A172 (cell line): ENCODE results near the gene RRAGB. TPM values are rescaled to one million over a fixed set of nuclear protein-coding genes. Genes with fewer than 3 reads are reported as not detected.
A peak's percentile ranks its signal among the peaks of the same experiment; 100 is the strongest.
"Not testable (repeated sequence)": the region's sequence is repeated elsewhere in the genome, so short reads cannot be mapped to it uniquely, and the experiment has no call there.

ENCODE experiments used
- DNase-seq: peaks from one replicate; pipeline ENCODE4 v3.0.0-alpha.2; 2015; ENCODE audit warnings: low spot score
- total RNA-seq: library from RNA; depleted of rRNA; stranded (reverse); fragments of >200 nt; shearing (Covaris generic); gene quantifications from 2 replicates; pipeline ENCODE4 v1.2.3, GENCODE V29; 2014; rRNA removed

The RRAGB gene, protein sequence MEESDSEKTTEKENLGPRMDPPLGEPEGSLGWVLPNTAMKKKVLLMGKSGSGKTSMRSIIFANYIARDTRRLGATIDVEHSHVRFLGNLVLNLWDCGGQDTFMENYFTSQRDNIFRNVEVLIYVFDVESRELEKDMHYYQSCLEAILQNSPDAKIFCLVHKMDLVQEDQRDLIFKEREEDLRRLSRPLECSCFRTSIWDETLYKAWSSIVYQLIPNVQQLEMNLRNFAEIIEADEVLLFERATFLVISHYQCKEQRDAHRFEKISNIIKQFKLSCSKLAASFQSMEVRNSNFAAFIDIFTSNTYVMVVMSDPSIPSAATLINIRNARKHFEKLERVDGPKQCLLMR
- 24.9 and 32.1 TPM in 2 replicates for total RNA-seq

DNA sequence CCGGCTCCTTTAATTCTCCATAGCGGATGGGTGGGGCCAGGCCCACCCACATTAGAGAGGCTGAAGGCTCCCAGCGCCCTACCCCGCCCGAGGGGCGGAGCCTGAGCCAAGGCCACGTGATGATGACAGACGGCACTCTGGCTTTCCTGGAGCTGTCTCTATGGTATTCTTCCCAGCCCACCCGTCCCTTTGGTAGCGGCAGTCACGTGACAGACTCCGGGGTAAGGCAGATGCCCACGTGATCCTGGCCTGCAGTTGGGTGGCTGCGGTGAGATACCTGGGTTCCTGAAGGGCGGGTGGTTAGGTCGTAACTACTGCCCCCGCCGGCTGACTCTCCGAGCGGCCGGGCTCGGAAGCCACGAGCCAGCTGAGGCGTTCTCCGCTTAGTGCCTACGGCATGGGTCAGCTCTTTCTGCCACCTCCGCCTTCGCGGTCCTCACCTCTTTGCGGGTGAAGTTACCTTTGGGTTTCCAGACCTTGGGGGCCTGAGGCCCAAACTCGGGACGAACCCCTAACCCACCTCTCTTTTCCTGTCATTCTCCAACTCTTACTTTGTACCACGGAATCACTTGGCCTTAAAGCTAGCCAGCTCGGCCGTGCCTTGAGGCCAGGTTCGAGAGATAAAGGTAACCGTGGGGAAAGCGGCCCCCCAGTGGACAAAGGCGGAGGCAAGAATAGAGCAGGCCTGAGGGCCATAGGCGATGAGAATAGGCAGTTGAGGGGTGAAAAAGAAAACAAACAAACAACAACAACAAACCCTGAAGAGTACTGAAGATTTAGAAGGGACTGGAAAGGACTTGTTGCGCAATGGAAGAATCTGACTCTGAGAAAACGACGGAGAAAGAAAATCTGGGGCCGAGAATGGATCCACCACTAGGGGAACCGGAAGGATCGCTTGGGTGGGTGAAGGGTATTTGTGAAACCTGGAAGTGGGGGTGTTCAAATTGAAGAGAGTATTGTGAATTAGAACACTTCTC is at the start of gene RRAGB:
Gene RRAGB, plus strand, starts transcription at position 229 of the 977 bp plus-strand sequence. Its CDS starts 579 bp downstream, at position 808.
- peak; percentile 93 for DNase-seq

DNA sequence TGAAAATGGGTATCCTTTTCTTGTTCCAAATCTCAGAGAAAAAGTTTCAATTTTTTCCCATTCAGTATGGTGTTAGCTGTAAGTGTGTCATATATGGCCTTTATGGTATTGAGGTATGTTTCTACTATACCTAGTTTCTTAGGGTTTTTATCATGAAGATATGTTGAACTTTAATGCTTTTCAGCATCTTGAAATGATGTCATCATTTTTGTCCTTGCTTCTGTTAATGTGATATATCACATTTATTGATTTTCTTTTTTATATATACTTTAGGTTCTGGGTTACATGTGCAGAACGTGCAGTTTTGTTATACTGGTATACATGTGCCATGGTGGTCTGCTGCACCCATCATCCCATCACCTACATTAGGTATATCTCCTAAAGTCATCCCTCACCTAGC is 49.5 kb upstream of the RRAGB start:
- DNase-seq, result no peak

DNA sequence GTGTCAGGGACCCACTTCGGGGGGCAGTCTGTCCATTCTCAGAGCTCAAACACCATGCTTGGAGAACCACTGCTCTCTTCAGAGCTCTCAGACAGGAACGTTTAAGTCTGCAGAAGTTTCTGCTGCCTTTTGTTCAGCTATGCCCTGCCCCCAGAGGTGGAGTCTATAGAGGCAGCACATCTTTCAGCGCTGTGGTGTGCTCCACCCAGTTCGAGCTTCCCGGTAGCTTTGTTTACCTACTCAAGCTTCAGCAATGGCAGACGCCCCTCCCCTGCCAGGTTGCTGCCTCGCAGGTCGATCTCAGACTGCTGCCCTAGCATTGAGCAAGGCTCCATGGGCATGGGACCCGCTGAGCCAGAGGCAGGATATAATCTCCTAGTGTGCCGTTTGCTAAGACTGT is 29.0 kb upstream of the RRAGB start:
- DNase-seq, result not testable (repeated sequence)

DNA sequence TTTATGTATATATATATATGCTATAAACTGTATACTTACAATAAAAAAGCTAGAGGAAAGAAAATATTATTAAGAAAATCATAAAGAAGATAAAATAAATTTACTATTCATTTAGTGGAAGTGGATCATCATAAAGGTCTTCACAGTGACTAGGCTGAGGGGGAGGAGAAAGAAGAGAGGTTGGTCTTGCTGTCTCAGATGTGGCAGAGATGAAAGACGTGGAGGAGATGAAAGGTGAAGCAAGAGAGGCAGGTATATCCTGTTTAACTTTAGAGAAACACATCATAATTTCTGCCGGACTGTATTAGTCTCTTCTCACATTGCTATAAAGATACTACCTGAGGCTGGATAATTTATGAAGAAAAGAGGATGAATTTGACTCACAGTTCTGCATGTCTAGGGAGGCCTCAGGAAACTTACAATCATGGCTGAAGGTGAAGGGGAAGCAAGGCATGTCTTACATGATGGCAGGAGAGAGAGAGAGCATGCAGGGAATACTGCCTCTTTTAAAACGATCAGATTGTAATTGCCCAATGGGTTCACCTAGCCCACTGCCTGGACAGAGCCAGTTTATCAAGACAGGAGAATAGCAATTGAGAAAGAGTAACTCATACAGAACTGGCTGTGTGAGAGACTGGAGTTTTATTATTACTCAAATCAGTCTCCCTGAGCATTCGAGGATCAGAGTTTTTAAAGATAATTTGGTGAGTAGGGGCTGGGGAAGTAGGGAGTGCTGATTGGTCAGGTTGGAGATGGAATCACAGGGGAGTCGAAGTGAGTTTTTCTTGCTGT is 22.1 kb upstream of the RRAGB start:
- DNase-seq, result no peak

DNA sequence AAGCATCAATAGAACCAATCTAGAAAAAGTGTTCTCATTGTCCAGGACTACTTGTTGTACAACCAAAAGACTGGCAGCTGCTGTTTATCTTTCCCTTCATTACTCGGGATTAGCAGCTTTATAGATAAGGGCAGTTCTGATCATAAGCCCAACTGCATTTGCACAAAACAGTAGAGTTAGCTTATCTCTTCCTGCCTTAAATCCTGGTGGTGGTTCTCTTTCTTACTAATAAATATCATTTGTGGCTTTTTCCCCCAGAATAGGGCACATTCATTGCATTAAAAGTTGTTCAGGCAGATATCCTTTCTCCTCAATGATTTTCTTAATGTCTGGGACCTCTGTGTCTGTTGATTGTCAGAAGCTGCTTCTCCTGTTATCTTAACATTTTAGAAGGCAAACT is 20.2 kb upstream of the RRAGB start:
- DNase-seq, result no peak

DNA sequence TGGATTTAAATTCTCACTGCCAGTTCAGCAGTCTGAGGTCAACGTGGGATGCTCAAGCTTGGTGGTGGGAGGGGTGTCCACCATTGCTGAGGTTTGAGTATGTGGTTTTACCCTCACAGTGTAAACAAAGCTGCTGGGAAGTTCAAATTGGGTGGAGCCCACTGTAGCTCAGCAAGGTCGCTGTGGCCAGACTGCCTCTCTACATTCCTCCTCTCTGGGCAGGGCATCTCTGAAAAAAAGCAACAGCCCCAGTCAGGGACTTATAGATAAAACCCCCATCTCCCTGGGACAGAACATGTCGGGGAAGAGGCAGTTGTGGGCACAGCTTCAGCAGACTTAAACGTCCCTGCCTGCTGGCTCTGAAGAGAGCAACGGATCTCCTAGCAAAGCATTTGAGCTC is 14.9 kb upstream of the RRAGB start:
- no peak for DNase-seq

DNA sequence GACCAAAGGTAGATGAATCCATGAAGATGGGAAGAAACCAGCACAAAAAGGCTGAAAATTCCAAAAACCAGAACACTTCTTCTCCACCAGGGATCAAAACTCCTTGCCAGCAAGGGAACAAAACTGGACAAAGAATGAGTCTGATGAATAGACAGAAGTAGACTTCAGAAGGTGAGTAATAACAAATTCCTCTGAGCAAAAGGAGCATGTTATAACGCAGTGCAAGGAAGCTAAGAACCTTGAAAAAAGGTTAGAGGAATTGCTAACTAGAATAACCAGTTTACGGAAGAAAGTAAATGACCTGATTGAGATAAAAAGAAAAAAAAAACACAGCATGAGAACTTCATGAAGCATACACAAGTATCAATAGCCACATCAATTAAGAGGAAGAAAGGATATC is 14.1 kb upstream of the RRAGB start:
- not testable (repeated sequence) for DNase-seq

DNA sequence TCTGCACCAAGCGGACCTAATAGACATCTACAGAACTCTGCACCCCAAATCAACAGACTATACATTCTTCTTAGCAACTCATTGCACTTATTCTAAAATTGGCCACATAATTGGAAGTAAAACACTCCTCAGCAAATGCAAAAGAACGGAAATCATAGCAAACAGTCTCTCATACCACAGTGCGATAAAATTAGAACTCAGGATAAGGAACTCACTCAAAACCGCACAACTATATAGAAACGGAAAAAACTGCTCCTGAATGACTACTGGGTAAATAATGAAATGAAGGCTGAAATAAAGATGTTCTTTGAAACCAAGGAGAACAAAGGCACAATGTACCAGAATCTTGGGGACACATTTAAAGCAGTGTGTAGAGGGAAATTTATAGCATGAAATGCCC is 12.5 kb upstream of the RRAGB start:
- DNase-seq, result not testable (repeated sequence)

DNA sequence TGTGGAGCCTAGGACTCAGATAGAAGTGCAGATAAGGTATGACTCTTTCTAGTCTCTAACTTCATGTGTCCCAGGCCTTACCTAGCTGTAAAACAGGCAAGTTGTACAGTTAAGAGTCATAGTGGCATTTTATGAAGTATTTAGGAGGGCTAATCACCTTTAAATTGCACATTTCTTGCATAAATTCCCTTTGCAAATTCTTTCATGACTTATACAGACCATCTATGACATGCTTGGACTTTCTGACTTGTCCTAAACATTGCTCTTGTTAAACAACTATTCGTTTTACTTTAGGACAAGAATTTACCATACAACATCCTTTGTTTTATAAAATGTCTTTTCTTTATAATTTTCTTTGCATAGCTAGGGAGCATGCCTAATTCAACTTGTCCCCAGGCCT is 7.8 kb upstream of the RRAGB start:
- DNase-seq, result no peak

DNA sequence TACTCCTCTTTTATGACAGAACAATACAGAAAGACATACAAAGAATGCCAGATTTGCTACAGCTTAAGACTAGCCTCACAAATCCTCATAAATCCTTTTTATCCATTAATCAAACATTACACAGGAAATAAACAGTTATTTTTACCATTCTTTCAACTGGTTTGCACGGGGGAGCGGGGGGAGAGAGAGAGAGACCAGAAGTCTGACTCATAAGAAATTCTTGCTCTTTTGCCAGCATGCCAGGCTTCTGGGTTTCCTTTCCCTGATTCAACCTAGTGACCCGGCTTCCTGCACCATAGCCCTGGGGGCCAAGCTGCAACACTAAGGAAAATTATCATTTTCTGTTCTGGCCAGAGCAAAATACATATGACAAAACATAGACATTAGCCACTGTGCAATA is 6.8 kb upstream of the RRAGB start:
- peak; percentile 79 for DNase-seq

DNA sequence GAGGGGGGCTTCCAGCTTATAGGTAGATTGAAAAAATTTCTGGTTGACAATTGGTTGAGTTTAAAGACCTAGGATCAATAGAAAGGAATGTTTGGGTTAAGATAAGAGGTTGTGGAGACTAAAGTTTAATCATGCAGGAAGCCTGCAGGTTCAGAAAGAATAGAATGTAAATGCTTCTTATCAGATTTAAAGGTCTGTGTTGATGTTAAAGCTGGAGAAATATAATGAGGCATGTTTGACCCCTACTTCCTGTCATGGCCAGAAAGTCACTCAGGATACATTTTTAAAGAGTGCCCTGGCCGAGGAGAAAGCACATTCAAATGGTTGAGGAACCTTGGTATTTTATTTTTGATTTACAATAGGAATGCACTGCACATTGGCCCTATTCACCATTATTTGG is 3.9 kb upstream of the RRAGB start:
- DNase-seq, result no peak

DNA sequence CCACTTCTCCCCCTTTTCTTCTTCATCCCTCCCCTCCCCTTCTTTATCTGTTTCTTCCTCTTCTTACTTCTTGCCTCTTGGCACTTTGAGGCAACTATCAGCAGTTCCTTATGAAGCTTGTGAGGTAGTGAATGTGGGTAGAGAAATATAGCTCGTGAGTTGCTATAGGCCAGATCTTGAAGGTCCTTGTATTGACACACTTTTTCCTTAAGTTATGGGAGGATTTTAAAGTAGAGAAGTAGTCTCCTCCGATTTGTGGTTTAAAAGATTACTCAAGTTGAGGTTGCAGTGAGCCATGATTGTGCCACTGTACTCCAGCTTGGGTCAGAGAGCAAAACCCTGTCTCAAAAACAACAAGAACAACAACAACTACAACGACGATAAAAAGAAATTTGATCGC is 3.4 kb upstream of the RRAGB start:
- no peak for DNase-seq

DNA sequence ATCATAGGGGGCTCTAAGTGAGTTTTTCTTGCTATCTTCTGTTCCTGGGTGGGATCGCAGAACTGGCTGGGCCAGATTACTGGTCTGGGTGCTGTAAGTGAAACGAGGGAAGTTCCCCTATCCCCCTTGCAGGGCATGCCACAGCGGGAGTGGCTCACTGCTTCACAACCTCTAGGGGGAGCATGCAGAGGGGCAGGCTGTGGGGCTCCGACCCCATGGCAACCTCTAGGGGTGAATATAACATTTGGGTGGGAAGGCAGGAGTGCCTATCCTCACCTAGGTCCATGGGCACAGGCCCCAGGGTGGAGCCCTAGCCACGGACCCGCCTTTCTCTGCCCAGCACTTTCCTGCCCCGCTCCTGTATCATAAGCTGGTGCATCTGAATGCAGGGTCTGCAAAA is 1.7 kb upstream of the RRAGB start:
- DNase-seq, result no peak

DNA sequence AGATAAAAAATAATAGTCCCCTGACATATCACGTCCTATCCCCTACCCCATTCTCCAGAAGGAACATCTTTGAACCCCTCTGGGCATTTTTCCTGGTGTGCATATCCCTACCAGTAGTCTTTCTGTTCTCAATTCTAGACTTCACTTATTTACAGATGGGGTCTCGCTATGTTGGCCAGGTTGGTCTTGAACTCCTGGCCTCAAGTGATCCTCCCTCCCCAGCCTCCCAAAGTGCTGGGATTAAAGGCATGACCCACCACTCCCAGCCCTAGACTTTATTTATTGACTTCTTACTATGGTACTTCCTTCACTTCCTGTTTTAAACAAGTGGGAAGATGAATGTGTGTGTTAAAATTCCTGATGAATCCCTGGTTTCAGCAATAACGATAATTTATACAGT is 612 bp upstream of the RRAGB start:
- no peak for DNase-seq

DNA sequence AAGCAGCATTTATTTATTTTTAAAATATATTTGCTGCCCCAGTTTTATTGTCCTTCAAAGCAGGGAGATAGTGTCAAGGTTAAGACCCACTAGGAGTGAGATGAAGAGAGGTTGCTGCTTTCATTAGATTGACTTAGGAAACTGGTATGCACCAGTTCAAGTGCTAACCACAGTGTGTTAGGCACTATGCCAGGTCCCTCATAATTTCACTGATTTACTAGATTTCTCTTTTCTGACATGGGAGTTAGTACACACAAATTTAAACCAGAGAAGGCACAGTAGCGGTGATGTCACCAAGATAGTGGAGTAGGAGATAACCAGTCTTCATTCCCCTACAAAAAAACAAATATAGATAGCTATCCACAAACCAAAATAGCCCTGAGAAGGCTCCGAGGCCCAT is 14.3 kb downstream of the RRAGB start:
- peak; percentile 1 for DNase-seq

DNA sequence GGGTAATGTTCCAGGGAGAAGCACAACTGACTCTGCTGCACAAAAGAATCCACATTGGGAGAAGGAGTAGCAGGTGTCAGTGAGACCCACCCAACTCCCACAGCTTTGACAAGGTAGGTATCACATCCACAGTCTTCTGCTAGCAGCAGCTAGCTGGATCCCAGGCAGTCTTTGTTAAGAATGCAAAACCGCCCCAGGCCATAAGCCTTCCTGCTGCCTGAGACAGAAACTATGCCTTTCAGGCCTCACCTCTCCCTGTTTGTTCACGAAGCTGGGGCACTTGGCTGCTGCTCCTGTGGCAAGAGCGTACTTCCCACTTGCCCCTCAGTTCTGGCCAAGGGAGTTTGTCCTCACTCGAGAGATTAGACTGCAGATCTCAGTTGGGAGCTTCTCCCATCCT is 21.4 kb downstream of the RRAGB start:
- DNase-seq, result no peak

DNA sequence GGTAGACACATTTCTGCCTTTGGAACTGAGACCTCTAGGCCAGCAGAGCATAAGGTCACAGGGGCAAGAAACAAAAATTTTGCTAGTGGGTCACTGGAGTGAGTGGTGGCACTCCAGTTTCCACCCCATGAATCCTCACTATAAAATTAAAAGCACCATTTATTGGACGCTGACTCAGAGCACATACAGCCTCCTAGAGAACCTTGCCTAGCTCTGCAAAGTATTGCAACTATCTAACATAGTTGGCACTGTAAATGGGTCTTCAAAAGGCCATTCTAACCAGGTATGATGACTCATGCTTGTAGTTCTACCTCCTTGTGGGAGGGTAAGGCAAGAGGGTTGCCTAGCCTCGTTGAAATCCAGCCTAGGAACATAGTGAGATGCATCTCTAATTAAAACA is 25.1 kb downstream of the RRAGB start:
- no peak for DNase-seq

DNA sequence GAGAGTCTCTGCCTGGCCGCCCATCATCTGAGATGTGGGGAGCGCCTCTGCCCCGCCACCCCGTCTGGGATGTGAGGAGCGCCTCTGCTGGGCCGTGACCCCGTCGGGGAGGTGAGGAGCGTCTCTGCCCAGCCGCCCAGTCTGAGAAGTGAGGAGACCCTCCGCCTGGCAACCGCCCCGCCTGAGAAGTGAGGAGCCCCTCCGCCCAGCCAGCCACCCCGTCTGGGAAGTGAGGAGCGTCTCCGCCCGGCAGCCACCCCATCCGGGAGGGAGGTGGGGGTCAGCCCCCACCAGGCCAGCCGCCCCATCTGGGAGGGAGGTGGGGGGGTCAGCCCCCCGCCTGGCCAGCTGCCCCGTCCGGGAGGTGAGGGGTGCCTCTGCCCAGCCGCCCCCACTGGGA is 30.9 kb downstream of the RRAGB start:
- not testable (repeated sequence) for DNase-seq

DNA sequence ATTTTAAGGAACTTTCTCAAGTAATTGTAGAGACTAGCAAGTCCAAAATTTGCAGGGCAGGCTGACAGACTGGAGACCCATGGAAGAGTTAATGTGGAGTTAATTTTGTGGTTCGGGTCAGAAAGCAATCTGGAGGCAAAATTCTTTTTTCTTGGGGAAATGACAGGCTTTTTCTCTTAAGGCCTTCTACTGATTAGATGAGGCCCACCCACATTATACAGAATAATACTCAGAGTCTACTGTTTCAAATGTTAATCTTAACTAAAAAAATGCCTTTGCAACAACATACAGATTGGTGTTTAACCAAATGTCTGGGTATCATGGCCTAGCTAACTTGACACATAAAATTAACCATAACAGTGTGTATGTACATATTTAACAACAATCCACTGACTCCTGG is 32.7 kb downstream of the RRAGB start:
- no peak for DNase-seq

DNA sequence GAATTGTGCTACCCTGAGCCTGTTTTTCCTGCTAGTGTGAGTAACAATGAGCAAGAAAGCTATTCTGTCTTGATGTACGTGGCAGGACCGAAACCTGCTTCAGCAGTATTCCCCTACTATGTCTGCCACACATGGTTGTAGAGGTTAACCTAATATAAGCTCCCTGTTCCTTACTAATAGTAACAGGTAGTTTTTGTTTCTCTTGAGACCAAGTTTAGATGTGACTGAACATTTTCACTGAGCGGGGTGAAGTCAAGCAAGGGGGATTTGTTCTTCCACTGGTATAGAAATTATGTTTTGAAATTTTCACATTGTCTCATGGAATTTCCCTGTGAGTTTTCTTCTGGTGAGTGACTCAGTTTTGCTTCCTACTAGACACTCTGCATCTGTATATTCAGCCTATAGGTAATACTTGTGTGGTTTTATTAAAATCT is 37.3 kb downstream of the RRAGB start:
- DNase-seq, result no peak

DNA sequence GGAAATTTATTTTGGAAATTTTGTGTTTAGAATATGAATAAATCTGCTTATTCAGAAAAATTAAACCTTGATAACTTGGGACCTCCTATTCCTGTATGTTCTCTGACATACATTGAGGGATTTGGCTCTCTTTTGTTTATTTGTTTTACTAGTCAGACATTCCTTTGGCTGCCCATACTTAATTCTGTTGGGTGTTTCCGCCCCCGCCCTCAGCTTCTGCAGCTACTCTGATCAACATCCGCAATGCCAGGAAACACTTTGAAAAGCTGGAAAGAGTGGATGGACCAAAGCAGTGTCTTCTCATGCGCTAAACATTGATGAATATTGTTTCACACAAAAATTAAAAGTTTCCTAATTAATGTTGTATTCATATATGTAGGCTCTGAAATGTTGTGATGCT is 40.5 kb downstream of the RRAGB start:
- no peak for DNase-seq

DNA sequence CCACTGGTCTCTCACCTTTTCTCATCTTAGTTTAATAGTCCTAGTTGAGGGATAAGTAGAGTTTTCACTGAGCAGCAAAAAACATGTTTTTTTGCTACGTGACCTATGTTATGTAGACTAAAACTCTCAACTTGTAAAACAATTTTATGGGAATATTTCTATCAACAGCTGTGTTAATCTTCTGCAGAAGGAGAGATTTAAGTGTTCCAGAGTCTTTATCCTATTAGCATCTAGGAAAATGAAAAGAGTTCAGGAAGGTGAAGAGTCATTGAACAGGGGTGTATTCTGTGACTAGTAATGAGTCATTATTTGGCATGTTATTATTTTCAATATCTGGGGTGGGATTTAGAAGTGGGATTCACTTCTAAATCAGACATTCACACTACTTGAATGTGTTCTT is 41.9 kb downstream of the RRAGB start:
- no peak for DNase-seq
